GM12864 (cell line): Measurements from ENCODE around the gene LRRC10.

Experiments used
- DNase-seq: peaks from one replicate; pipeline ENCODE4 v3.0.0-alpha.2; 2011; ENCODE audit warnings: low read depth
- H3K4me3 ChIP-seq: 2 replicates; pipeline ENCODE4 v1.5.1; 2011; ENCODE audit warnings: mild to moderate bottlenecking, low read depth, low read length, control low read depth
- CTCF ChIP-seq: IDR thresholded peaks from 2 replicates; pipeline ENCODE4 v1.5.1; 2011; ENCODE audit warnings: low read depth, mild to moderate bottlenecking, moderate library complexity, low read length, control low read depth, inconsistent platforms; ENCODE audit errors: missing control alignments

LRRC10 gene

GRCh38 chr12:69570545-69571399 lies 39.9 kb downstream of the LRRC10 start:
- TF ChIP-seq CTCF = peak; percentile 66
- no peak for DNase-seq

GRCh38 chr12:69570000-69570516 lies 40.6 kb downstream of the LRRC10 start:
- TF ChIP-seq CTCF = no peak
- no peak for DNase-seq
- H3K4me3 ChIP-seq = no peak overlapping the region

More at GRCh38 chr12:69570545-69571399, 39.9 kb downstream of the LRRC10 start:
- no peak overlapping the region for H3K4me3 ChIP-seq

- H3K4me3 ChIP-seq = no peak overlapping the region
- no peak for TF ChIP-seq CTCF
- no peak for DNase-seq
These were observed 41.5 kb downstream of the LRRC10 start for GRCh38 chr12:69569236-69569635.

DNA sequence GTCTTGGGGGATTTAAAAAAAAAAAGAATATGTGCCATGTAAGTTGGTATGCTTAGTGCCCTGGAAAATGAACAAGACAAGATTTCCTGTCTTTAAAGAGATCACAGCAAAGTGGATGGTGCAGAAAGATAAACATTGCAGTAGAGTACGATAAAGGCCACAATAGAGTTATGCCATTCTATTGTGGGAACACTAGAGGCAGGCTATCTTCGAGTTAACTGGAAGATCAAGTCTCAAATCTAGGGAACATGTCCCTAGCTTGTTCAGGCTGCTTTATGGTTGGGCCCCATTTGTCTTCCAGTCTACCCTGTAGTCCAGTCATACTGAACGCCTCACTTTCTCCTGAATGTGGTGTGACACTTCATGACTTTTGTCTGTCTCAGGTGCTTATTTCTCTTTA lies 44.1 kb downstream of the LRRC10 start:
- DNase-seq = no peak
- peak; percentile 13 for TF ChIP-seq CTCF
- no peak overlapping the region for H3K4me3 ChIP-seq

DNA sequence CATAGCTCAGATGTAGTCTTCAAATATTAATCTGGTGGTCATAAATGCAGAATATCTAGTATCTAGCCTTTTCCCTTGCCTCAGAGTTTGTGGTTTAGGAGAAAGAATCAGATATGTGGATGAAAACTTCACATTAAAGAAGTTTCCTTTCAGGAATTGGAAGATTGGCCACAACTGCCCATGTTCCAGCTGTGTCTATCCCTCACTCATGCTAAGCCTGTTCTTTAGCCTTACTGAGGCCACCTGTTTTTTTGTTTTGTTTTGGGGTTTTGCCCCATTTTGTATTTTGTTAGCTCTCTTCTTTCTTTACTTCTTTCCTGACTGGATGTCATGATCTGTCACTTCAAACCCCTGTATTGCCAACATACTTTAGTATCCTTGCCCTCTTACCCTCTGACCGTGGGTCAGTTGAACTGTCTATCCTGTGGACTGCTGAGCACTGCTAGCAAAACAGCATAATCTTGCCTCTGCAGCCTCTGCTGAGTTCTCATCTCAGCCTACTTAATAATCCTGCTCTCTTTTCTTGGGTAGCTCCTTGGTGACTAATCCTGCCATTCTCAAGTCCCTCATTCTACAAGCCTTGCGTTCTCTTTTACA lies 47.4 kb downstream of the LRRC10 start:
- TF ChIP-seq CTCF = no peak
- DNase-seq = no peak
- no peak overlapping the region for H3K4me3 ChIP-seq
